Peyer's patch (tissue), 4 donors: ENCODE data around the gene ZBTB47. TPM values are rescaled to one million over a fixed set of nuclear protein-coding genes. Genes with fewer than 3 reads are reported as not detected.
A peak's percentile ranks its signal among the peaks of the same experiment; 100 is the strongest.

Source experiments
- DNase-seq, 3 donors: peaks; one replicate each; pipeline ENCODE4 v3.0.0-alpha.2; 2017 to 2019
- H3K27ac ChIP-seq, 4 donors: fragments of 200-600 bp; sonication (generic); one replicate each; pipeline ENCODE4 v1.5.1; 2016 to 2019
- H3K27me3 ChIP-seq, 2 donors: fragments of 200-600 bp; sonication (generic); one replicate each; pipeline ENCODE4 v1.5.1; 2019
- H3K36me3 ChIP-seq, 3 donors: fragments of 200-600 bp; sonication (generic); one replicate each; pipeline ENCODE4 v1.5.1; 2016 to 2019
- H3K4me1 ChIP-seq, 4 donors: fragments of 200-600 bp; sonication (generic); one replicate each; pipeline ENCODE4 v1.5.1; 2016 to 2019
- H3K4me3 ChIP-seq, 4 donors: fragments of 200-600 bp; sonication (generic); 1 replicate in 3 of 4; 2 replicates in 1 of 4; pipeline ENCODE4 v1.5.1; 2016 to 2019; ENCODE audit warnings: mild to moderate bottlenecking in 1 of 4
- H3K9me3 ChIP-seq, 4 donors: fragments of 200-600 bp; sonication (generic); one replicate each; pipeline ENCODE4 v1.5.1; 2016 to 2019; ENCODE audit warnings: mild to moderate bottlenecking in 1 of 4
- CTCF ChIP-seq, 6 experiments: fragments of 450-650 bp in 4 of 6; fragments of 200-600 bp in 2 of 6; sonication (generic) in 1 of 6; IDR thresholded peaks; one replicate each; pipeline ENCODE4 v1.5.1; 2017 to 2019; ENCODE audit warnings: antibody characterized with exemption in 6 of 6, mild to moderate bottlenecking in 3 of 6, moderate library complexity in 1 of 6
- POLR2A ChIP-seq, 2 donors: fragments of 450-650 bp; IDR thresholded peaks; one replicate each; pipeline ENCODE4 v1.5.1; 2017; ENCODE audit warnings: antibody characterized with exemption in 2 of 2, mild to moderate bottlenecking in 2 of 2, moderate library complexity in 2 of 2
- total RNA-seq, 4 donors: library from RNA; depleted of rRNA; stranded (reverse); fragments of >200 nt; gene quantifications; one replicate each; pipeline ENCODE4 v1.1.0, GENCODE V29; 2016

ZBTB47 gene
- total RNA-seq, 4 donors from 2014 or later = 5.3 to 30.5 (median 14.7) TPM

DNA sequence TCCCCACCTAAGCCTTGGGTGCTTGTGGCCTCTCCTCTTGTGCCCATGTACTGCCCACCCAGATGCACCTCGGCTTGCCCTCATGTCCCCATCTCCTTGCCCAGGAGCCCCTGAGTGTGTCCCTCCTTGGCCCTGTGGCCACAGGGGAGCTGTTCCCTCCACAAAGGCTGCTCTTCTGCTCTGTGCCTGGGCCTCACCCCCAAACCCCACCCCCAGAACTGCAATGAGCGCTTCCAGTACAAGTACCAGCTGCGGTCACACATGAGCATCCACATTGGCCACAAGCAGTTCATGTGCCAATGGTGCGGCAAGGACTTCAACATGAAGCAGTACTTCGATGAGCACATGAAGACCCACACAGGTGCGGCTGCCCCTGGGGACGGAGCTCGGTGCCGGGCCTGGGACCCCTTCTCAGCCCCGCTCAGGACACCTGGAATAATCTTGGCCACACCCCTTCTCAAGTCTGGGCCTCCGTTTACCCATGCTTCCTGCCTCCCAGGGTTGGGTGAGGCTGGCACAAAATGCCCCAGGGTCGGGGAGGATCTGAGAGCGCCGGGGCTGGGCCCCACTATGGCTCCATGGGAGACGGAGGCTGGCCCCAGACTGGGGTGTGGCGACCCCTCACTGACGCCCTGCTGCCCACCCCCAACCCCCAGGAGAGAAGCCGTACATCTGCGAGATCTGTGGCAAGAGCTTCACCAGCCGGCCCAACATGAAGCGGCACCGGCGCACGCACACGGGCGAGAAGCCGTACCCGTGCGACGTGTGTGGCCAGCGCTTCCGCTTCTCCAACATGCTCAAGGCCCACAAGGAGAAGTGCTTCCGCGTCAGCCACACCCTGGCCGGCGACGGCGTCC lies 10.3 kb downstream of the ZBTB47 start:
- H3K9me3 ChIP-seq = no peaks in the 10 kb centered on the region
- H3K4me3 ChIP-seq = peak overlapping the region in 1 of 4 donors; percentile 32
- H3K36me3 ChIP-seq = no peaks in the 10 kb centered on the region
- no peaks in the 10 kb centered on the region for H3K27me3 ChIP-seq
- DNase-seq = peak in 2 of 3 donors; percentile 65 to 73
- H3K4me1 ChIP-seq = peaks cover 0 to 4% (median 0%) of the 10 kb centered on the region in 4 donors
- no peak for TF ChIP-seq POLR2A (IDR thresholded peaks at IDR 0.05)
- no peak for TF ChIP-seq CTCF (IDR thresholded peaks at IDR 0.05)
- peak overlapping the region in 1 of 4 donors; percentile 53 for H3K27ac ChIP-seq

- H3K36me3 ChIP-seq = no peaks in the 10 kb centered on the region
- no peaks in the 10 kb centered on the region for H3K9me3 ChIP-seq
- peak in 1 of 3 donors; percentile 43 for DNase-seq
- peak overlapping the region in 1 of 4 donors; percentile 53 for H3K27ac ChIP-seq
- H3K4me3 ChIP-seq = peak overlapping the region in 1 of 4 donors; percentile 32
- TF ChIP-seq CTCF (IDR thresholded peaks at IDR 0.05) (no peak), POLR2A (IDR thresholded peaks at IDR 0.05) (no peak)
- H3K4me1 ChIP-seq = peaks cover 0 to 4% (median 0%) of the 10 kb centered on the region in 4 donors
- H3K27me3 ChIP-seq = no peaks in the 10 kb centered on the region
Observed at GRCh38 chr3:42664438-42664803, 10.9 kb downstream of the ZBTB47 start.

GRCh38 chr3:42665050-42665878 lies 11.8 kb downstream of the ZBTB47 start:
- no peaks in the 10 kb centered on the region for H3K27me3 ChIP-seq
- TF ChIP-seq POLR2A (IDR thresholded peaks at IDR 0.05) = no peak
- TF ChIP-seq CTCF (IDR thresholded peaks at IDR 0.05) = no peak
- no peaks in the 10 kb centered on the region for H3K9me3 ChIP-seq
- H3K36me3 ChIP-seq = no peaks in the 10 kb centered on the region
- DNase-seq = peak in 1 of 3 donors; percentile 37
- H3K27ac ChIP-seq = no peak overlapping the region
- H3K4me3 ChIP-seq = no peak overlapping the region
- peaks cover 0 to 4% (median 0%) of the 10 kb centered on the region in 4 donors for H3K4me1 ChIP-seq

DNA sequence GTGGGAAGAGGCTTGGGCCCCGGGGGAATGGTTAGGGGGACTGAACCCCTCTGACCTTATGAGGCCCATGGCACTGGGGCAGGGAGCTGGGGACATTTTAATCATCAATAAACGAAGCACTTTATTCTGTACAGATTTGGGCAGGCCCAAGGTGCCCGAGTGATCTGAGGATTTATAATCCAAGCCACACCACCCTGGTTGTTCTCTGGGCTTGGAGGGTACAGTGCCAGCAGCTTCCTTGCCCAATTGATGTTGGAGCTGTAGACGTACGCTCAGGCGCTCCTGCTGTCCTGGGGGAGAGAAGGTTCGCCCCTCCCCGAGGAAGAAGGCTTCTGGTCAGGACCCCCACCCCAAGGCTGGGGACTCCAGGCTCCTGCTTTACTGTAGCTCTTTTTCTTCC lies 12.5 kb downstream of the ZBTB47 start:
- Histone ChIP-seq H3K4me3 (no peak overlapping the region), H3K27me3 (no peaks in the 10 kb centered on the region), H3K4me1 (peaks cover 0 to 4% (median 0%) of the 10 kb centered on the region in 4 donors), H3K9me3 (no peaks in the 10 kb centered on the region), H3K27ac (no peak overlapping the region), H3K36me3 (no peaks in the 10 kb centered on the region)
- peak in 2 of 3 donors; percentile 42 for DNase-seq
- TF ChIP-seq CTCF (IDR thresholded peaks at IDR 0.05) (no peak), POLR2A (IDR thresholded peaks at IDR 0.05) (no peak)

DNA sequence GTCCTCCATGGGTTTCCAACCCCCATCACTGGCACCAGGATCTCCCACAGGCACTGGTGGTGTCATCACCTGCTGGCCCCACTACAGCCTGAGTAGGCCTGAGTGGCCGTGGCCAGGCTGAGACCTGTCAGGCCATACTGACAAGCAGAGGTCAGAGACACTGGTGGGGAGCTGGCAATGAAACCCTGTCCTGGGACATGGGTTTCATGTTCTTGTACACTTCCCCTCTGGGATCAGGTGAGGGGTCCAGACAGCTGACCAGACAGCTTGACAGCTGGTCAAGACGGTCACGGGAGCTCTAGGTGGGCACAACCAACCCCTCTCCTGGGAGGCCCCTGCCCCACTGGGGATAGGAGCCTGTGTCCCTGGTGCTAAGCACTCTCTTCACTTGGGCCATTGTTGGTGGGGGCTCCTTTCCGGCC lies 13.1 kb downstream of the ZBTB47 start:
- H3K36me3 ChIP-seq = no peaks in the 10 kb centered on the region
- no peak for TF ChIP-seq CTCF (IDR thresholded peaks at IDR 0.05)
- TF ChIP-seq POLR2A (IDR thresholded peaks at IDR 0.05) = no peak
- no peak overlapping the region for H3K27ac ChIP-seq
- DNase-seq = peak in 1 of 3 donors; percentile 44
- H3K4me1 ChIP-seq = peaks cover 0 to 4% (median 0%) of the 10 kb centered on the region in 4 donors
- H3K4me3 ChIP-seq = no peak overlapping the region
- H3K27me3 ChIP-seq = no peaks in the 10 kb centered on the region
- H3K9me3 ChIP-seq = no peaks in the 10 kb centered on the region
